Anterior cingulate cortex (tissue), 58 donors: ENCODE data around the gene TCP11.

Experiments used
- DNase-seq, 58 donors: peaks; one replicate each; lab custom pipeline; 2025; lab: John Stamatoyannopoulos, UW

Gene TCP11

GRCh38 chr6:35173427-35174087 lies 32.4 kb upstream of the TCP11 start:
- DNase-seq, result no peak

DNA sequence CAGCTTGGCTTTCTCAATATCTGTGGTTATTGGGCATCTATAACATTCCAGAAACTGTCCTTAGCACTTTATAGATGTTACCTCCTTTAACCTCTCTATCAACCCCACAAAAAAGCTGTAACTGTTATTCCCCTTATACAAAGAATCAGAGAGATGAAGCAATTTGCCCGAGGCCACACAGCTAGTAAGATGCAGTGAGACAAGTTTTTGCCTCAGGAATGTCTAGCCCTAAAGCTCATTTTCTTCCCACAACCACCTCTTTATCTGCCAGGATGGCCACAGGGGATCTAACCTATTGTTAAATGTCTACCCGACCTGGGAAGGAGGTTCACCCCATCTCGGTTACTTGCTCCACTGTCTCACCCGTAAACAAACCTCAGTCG lies 31.9 kb upstream of the TCP11 start:
- DNase-seq, result no peak

DNA sequence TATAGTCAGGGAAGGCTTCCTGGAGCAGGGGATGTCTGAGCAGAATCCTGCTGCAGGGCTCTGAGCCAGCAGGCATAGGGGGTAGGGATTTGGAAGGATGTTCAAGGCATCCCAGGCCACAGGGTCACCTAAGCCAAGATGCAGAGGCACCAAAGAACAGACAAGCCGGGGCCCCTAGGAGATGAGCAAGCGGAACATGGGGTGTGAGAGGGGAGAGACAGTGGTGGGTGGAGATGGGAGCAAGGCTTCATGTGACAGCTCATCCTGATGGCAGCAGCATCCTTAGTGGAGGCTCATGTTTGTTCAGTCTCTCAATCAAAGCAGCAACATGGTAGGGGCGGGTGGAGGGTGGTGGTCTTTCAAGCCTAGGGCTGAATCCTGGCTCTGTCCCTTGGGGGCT lies 29.8 kb upstream of the TCP11 start:
- no peak for DNase-seq

DNA sequence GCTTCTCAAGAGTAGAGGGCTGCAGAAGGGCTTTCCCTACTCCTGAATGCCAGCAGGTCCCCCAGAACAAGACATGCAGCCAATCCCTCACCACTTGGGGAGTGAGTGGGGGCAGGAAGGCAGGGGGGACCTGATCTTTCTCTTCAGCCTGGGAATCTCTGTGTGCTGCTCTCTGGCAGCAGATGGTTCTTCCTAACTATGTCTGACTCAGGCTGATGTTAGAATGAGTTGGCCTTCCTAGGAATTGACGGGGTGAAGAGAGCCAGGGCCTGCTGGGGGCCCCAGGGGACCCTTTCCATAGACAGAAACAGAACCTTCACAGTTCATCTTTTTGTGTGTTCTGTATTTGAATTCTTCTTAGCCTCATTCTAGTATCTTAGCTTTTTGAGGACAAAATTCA lies 29.0 kb upstream of the TCP11 start:
- DNase-seq, result no peak

DNA sequence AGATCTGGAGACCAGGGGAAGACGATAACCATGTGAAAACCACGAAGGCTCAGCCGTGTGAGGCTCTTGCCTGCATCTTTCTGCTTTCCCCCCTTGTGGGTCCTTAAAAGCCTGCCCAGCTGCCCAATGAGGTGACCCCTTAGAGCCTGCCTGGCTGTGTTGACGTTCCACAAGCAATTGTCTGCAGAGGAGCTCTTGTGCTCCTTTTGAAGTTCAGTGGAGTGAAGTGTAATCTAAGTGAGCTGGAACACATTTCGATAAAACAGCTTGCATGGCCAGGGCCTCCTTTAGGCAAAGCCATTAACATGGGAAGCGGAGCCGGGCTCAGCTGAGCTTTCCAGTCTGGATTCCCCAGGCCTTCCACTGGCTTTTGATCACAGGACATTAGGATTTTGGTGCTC lies 27.3 kb upstream of the TCP11 start:
- peak in 1 of 58 donors; percentile 2 for DNase-seq

- no peak for DNase-seq
These were observed 26.4 kb upstream of the TCP11 start for GRCh38 chr6:35167505-35167904.

DNA sequence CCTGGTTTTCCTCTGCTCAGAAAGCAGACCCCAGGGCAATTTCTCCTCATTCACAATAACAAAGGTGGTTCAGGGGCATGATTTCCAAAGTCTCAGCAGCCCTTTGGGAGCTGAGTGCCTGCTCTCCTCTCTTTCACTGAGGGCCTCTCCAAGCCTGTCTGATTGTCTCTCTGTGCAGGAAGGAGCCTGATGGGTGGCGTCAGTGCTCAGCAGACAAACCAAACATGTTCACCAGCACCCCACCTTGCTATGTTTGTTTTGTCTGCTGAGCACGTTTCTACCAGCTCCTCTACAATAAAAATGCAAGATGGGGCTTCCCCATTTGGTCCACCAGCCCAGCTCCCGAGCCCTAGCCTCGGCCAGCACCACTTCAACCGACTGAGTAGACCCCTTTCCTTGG lies 25.4 kb upstream of the TCP11 start:
- no peak for DNase-seq

DNA sequence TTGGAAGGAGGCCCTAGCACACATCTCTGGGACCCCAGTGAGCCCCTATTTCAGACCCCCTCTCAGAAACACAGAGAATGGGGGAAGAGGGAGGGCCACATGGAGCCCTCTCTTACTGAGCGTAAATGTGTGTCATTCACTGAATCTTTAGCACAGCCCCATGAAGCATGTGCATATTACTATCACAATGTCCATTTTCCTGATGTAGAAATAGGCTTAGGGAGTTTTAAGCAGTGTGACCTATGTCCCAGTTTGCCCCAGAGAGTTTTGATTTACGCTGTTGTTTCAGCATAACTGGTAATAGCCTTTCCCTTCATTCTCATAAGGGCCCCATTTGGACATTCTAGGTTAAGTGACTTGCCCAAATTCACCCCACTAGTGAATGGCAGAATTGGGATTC lies 25.0 kb upstream of the TCP11 start:
- no peak for DNase-seq

GRCh38 chr6:35165630-35166071 lies 24.5 kb upstream of the TCP11 start:
- no peak for DNase-seq

- DNase-seq, result no peak
These were observed 23.7 kb upstream of the TCP11 start for GRCh38 chr6:35164868-35165267.

GRCh38 chr6:35164277-35164676 lies 23.1 kb upstream of the TCP11 start:
- no peak for DNase-seq

DNA sequence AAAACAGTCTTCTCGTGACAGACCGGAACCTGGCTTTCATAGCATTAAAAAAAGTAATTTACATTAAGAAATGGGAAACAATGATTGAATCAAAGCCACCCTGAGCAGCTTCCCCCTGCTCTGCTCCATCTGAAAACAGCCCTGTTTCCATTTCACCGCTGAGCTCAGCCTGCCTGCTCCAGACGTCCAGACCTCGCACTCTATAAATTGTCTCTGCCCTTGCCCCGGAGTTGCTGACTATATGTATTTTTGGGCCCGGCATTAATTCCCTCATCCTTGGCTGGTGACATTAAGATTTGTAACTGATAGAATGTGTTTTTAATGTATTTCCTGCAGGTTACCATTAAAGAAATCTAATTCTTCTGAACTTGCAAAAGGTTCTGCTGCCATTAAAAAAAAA lies 22.7 kb upstream of the TCP11 start:
- no peak for DNase-seq

- DNase-seq, result peak in 3 of 58 donors; percentile 10 to 11 (median 10)
These were observed 20.9 kb upstream of the TCP11 start for GRCh38 chr6:35161776-35162607.

GRCh38 chr6:35161266-35161665 lies 20.1 kb upstream of the TCP11 start:
- no peak for DNase-seq

GRCh38 chr6:35160642-35161041 lies 19.5 kb upstream of the TCP11 start:
- no peak for DNase-seq

- no peak for DNase-seq
These were observed 17.4 kb upstream of the TCP11 start for GRCh38 chr6:35158520-35158919.

DNA sequence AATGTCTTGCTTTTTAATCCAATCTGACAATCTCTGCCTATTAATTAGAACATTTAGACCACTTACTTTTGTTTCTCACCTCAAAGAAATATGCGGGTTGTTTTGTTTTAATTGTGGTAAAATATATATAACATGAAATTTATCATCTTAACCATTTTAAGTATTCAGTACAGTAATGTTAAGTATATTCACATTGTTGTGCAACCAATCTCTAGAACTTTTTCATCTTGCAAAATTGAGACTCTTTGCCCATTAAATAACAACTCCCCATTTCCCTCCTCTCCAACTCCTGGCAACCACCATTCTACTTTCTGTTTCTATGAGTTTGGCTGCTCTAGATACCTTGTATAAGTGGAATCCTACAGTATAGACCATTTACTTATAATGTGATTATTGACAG lies 13.8 kb upstream of the TCP11 start:
- no peak for DNase-seq

DNA sequence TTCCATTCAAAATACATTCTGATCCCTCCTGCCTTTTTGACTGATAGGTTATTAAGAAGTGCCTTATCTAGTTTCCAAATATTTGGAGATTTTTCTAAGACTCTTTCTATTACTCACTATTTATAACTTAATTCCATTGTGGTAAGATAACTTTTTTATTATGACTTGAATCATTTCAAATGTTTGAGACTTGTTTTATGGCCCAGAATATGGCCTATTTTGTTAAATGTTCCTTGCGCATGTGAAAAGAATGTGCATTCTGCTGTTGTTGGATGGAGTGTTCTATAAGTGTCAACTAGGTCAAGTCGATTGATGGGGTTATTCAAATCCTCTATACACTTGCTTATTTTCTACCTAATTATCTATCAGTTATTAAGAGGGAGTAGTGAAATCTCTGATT lies 13.1 kb upstream of the TCP11 start:
- DNase-seq, result no peak

DNA sequence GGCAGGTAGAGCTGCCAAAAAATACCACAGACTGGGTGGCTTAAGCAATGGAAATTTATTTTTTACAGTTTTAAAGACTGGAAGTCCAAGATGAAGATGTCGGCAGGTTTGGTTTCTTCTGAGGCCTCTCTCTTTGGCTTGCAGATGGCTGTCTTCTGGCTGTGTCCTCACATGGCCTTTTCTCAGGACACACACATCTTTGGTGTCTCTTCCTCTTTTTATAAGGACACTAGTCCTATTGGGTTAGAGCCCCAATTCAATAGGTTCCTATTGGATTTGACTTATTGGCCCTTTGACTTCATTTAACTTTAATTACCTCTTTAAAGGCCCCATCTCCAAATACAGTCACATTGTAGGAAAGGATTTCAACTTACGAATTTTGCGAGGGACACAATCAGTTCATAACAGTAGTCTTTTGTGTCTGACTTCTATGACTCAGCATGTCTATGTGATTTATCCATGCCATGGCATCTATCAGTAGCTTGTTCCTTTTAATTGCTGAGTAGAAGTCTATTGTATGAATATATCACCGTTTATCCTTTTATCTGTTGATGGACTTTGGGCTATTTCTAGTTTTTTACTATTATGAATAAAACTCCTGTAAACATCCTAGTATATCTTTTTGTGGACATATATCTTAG lies 11.0 kb upstream of the TCP11 start:
- no peak for DNase-seq

DNA sequence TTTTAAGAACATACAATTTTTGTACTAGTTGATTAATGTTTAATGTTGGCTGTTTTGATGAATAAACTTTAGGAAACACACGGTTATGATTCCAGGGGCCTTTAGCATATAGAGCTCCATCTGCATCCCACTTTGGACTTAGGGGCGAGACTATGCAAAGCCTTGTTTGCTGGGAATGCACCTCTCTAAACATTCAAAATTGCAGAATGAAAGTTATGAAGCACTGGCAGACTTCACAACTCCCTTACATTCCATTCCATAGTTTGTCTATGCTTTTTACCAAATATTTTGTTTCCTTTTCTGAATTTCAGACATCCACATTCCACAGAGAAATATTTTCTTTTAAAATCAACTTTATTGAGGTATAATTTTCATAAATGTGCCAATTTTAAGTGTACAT lies 10.3 kb upstream of the TCP11 start:
- no peak for DNase-seq

DNA sequence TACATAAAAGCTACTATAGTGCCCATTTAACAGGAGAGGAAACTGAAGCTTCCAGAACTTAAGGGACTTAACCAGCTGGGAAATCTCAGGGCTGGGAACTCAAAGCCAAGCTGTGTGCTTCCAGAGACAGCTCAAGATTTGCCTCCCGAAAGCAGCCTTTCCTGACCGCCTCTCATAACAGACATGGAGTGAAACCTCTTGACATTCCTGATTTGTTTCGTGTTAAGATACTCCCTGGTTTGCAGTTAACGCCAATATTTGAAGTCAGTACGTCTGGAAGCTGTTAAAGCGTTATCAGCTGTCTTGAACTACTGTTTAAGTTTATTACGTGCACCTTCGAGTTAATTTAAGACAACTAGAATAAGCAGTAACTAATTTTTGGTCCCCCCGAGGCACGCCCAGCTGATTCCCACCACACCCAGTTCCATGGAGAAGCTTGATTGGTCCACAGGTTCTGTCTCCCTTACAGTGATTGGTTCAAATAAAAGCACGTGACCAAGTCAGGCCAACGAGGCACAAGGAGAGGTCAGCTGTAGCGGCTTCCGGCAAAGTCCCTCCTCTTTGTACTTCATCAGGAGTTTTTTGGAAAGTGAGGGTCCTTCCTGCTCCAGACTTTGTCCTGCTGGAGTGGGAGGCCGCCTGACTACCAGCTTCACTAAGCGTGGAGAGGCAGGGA lies 8.9 kb upstream of the TCP11 start:
- DNase-seq, result no peak
